Regular cardiac myocyte (primary cell): ENCODE results near the gene TFB1M. TPM values are rescaled to one million over a fixed set of nuclear protein-coding genes. Genes with fewer than 3 reads are reported as not detected.

Experiments used
- total RNA-seq: library from RNA; depleted of rRNA; stranded (reverse); fragments of >200 nt; gene quantifications from 2 replicates; pipeline ENCODE4 v1.2.3, GENCODE V29; 2014

The TFB1M gene
- total RNA-seq = 19.4 and 33.8 TPM in 2 replicates

GRCh38 chr6:155314092-155314772 lies at the start of gene TFB1M:
Gene TFB1M (minus strand): TSS chr6:155314484. CDS start chr6:155314428, 56 bp downstream.

GRCh38 chr6:155263373-155264063 lies 50.8 kb downstream of the TFB1M start, which contains the start of gene CLDN20:
Gene CLDN20 (plus strand): TSS chr6:155264013. CDS start chr6:155275720, 11,707 bp downstream.

Other genes starting within 250 kb of the TFB1M start
- not detected in 2 replicates for gene CLDN20, start 50.5 kb downstream of the TFB1M start, total RNA-seq
- gene NOX3, start 141.4 kb upstream of the TFB1M start, total RNA-seq = not detected in 2 replicates